ENCODE data around the gene CLUH.

DNA sequence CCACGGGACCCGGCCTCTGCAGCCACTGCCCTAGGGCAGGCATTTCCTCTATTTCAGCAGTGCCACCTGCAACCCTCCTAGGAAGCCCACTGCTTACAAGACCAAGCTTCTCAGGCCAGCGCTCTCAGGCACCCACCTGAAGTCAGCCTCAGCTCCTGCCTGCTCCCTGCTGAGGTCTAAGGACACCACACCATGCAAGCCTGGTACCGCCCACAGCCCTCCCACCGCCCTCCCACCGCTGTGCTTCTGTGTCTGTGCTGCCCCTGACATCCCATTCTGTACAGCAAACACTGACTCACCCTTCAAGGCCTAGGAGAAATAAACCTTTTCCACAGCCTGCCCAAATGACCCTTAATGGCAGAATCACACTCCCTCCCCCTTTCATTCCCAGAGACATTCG is 6.3 kb downstream of the CLUH start:
- no peak for TF ChIP-seq POLR2A (IDR thresholded peaks at IDR 0.05; ENCODE audit: low read length)
- no peak for TF ChIP-seq GATA1 (IDR thresholded peaks at IDR 0.05; ENCODE audit: low read depth, low read length)

Data from erythroblast (primary cell).